Measurements from ENCODE around the gene TPR.

DNA sequence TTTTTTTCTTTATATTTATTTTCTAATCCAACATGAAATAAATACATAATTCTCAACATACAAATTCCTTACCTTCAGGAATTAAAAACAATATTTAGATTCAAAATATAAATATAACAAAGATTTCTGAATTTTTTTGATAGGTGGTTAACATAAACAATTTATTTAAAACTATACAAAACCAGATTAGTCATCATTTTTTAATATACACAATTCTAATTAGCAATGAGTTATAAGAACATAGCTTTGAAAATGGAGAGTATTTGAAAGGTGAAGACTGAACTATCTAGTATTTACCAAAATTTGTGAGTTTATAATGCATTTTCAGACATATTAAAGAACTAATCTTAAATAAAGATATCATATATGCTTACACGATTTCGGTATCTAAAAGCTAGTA lies 37.5 kb downstream of the TPR start:
- TF ChIP-seq, protein P1, sequence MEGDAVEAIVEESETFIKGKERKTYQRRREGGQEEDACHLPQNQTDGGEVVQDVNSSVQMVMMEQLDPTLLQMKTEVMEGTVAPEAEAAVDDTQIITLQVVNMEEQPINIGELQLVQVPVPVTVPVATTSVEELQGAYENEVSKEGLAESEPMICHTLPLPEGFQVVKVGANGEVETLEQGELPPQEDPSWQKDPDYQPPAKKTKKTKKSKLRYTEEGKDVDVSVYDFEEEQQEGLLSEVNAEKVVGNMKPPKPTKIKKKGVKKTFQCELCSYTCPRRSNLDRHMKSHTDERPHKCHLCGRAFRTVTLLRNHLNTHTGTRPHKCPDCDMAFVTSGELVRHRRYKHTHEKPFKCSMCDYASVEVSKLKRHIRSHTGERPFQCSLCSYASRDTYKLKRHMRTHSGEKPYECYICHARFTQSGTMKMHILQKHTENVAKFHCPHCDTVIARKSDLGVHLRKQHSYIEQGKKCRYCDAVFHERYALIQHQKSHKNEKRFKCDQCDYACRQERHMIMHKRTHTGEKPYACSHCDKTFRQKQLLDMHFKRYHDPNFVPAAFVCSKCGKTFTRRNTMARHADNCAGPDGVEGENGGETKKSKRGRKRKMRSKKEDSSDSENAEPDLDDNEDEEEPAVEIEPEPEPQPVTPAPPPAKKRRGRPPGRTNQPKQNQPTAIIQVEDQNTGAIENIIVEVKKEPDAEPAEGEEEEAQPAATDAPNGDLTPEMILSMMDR (conservative IDR thresholded peaks at IDR 0.05 in 1 of 2, IDR thresholded peaks at IDR 0.05 in 1 of 2; ENCODE audit: extremely low read depth in 1 of 2, insufficient read depth in 1 of 2, low read depth in 1 of 2, low read length in 2 of 2), result no peak
- no peak for TF ChIP-seq EZH2 (IDR thresholded peaks at IDR 0.05; ENCODE audit: borderline replicate concordance, low read length)

Measured in mammary epithelial cell (primary cell).